Endodermal cell (in vitro differentiated cells): Measurements from ENCODE around the gene PTPRN2. TPM values are rescaled to one million over a fixed set of nuclear protein-coding genes. Genes with fewer than 3 reads are reported as not detected.

ENCODE experiments used
- DNase-seq: peaks from one replicate; pipeline ENCODE4 v3.0.0-alpha.2; 2017
- H3K27ac ChIP-seq: 2 replicates; pipeline ENCODE4 v1.5.1; 2013; ENCODE audit warnings: mild to moderate bottlenecking, low read depth, low read length, moderate library complexity
- H3K27me3 ChIP-seq: 2 replicates; pipeline ENCODE4 v1.6.1; 2013; ENCODE audit warnings: mild to moderate bottlenecking, low read length, moderate library complexity; ENCODE audit not compliant: insufficient read depth, control insufficient read depth, poor library complexity, severe bottlenecking
- H3K36me3 ChIP-seq: 2 replicates; pipeline ENCODE4 v1.7.0; 2013; ENCODE audit warnings: mild to moderate bottlenecking, low read length, moderate library complexity; ENCODE audit not compliant: control insufficient read depth, insufficient read depth
- H3K4me1 ChIP-seq: one replicate; pipeline ENCODE4 v1.7.0; 2013; ENCODE audit warnings: low read length; ENCODE audit not compliant: control insufficient read depth, insufficient read depth
- H3K4me3 ChIP-seq: 2 replicates; pipeline ENCODE4 v1.5.1; 2013; ENCODE audit warnings: mild to moderate bottlenecking, low read length, moderate library complexity
- H3K9ac ChIP-seq: 2 replicates; pipeline ENCODE4 v1.6.1; 2013; ENCODE audit warnings: mild to moderate bottlenecking, low read length, moderate library complexity; ENCODE audit not compliant: poor library complexity, severe bottlenecking; ENCODE audit errors: extremely low read depth
- H3K9me3 ChIP-seq: 2 replicates; pipeline ENCODE4 v1.6.1; 2013; ENCODE audit warnings: mild to moderate bottlenecking, low read length, moderate library complexity; ENCODE audit not compliant: control insufficient read depth
- H3K27ac Mint-ChIP-seq: 2 replicates; pipeline ENCODE4 v1.8.0; 2020; ENCODE audit warnings: mixed read lengths
- H3K27me3 Mint-ChIP-seq: 2 replicates; pipeline ENCODE4 v1.8.0; 2021; ENCODE audit warnings: mild to moderate bottlenecking, mixed read lengths; ENCODE audit not compliant: insufficient read depth
- H3K36me3 Mint-ChIP-seq: 2 replicates; pipeline ENCODE4 v1.8.0; 2020; ENCODE audit warnings: low read depth, mixed read lengths
- H3K4me1 Mint-ChIP-seq: 2 replicates; pipeline ENCODE4 v1.8.0; 2020; ENCODE audit warnings: mixed read lengths
- H3K4me3 Mint-ChIP-seq: 2 replicates; pipeline ENCODE4 v1.8.0; 2020; ENCODE audit warnings: mild to moderate bottlenecking, moderate library complexity, mixed read lengths
- H3K9me3 Mint-ChIP-seq: 2 replicates; pipeline ENCODE4 v1.8.0; 2020; ENCODE audit warnings: mild to moderate bottlenecking, mixed read lengths
- WGBS, 2 experiments: methylation state at CpG; one replicate each; pipeline versions ENCODE4 v1.1.5 to v1.1.7; 2013; ENCODE audit warnings: missing lambda C conversion rate in 2 of 2, mixed read lengths in 1 of 2; ENCODE audit not compliant: insufficient coverage in 1 of 2, insufficient read length in 1 of 2; 5-methylcytosine and 5-hydroxymethylcytosine counted together
- total RNA-seq, 2 donors: library from RNA; stranded (reverse); fragmentation: NEBNext Ultra II Directional in 1 of 2; extraction: Animal tissue kit (Norgen Biotek cat#: 25700) in 1 of 2; gene quantifications; 2 replicates in 1 of 2; 3 replicates in 1 of 2; pipeline ENCODE4 v1.2.1, GENCODE V29; 2021
- TF ChIP-seq, protein P1 (sequence below): fragments of 200-600 bp; sonication (generic); conservative IDR thresholded peaks from 2 replicates; pipeline ENCODE4 v1.5.0; 2021; ENCODE audit warnings: antibody characterized with exemption, mild to moderate bottlenecking

Gene PTPRN2
- total RNA-seq, 2 donors from 2014 or later, result 0.69 to 1.2 TPM

DNA sequence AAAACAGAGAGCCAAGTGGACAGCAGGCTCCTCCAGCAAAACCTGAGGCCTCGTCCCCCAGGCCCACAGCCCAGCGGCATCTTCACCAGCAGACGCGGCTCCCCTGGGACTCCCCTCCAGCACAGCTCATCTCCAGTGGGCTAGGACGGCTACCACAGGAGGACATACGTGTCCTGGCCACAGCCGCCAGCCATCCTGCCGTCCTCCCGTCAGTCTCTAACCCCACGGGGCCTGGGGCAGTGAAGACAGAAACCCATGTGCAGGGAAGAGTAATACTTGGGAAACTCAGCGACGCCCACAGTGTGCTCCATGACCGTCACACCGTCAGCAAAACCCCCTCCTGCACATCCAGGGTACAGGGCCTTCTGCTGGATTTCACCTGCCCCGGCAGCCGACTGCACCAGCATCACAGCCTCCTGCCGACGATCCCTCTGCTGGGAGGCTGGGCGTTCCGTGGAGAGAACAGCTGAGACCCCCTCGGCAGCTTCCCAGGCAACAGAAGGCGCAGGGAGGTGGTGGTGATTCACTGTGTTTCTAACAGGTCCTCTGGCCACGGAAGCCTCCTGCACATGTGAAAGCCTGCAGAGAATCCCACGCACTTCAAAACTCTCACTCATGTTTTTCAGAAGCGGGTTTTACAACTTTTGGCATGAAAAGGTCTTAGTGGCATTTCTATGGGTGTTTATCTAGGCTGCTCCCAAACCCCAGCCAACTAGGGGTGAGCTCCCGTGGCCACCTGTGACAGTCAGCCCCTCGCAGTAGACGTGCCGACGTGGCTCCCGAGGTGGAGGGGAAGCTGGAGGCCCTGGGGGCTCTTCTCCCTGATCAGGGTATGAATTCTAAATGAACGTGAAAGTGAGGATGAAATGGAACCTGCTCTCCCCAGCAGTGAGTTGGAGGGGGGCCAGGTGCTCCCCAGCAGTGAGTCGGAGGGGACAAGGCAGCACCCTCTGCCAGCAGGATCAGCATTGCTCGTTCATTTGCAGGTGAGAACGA, 513.5 kb downstream of the PTPRN2 start:
- Histone ChIP-seq H3K4me1 (no peaks in the 10 kb centered on the region), H3K4me3 (no peak overlapping the region), H3K27ac (no peak overlapping the region), H3K9ac (no peak overlapping the region), H3K36me3 (no peaks in the 10 kb centered on the region), H3K27me3 (no peaks in the 10 kb centered on the region), H3K9me3 (peaks cover 77% of the 10 kb centered on the region)
- Mint-ChIP-seq H3K36me3 (peaks cover 2% of the 10 kb centered on the region), H3K27me3 (no peaks in the 10 kb centered on the region), H3K27ac (no peak overlapping the region), H3K9me3 (peaks cover 15% of the 10 kb centered on the region), H3K4me1 (no peaks in the 10 kb centered on the region), H3K4me3 (no peak overlapping the region)
- 80 to 87% methylated on average over 17 to 35 of the region's 35 CpGs for WGBS, 2 experiments
- TF ChIP-seq, protein P1, sequence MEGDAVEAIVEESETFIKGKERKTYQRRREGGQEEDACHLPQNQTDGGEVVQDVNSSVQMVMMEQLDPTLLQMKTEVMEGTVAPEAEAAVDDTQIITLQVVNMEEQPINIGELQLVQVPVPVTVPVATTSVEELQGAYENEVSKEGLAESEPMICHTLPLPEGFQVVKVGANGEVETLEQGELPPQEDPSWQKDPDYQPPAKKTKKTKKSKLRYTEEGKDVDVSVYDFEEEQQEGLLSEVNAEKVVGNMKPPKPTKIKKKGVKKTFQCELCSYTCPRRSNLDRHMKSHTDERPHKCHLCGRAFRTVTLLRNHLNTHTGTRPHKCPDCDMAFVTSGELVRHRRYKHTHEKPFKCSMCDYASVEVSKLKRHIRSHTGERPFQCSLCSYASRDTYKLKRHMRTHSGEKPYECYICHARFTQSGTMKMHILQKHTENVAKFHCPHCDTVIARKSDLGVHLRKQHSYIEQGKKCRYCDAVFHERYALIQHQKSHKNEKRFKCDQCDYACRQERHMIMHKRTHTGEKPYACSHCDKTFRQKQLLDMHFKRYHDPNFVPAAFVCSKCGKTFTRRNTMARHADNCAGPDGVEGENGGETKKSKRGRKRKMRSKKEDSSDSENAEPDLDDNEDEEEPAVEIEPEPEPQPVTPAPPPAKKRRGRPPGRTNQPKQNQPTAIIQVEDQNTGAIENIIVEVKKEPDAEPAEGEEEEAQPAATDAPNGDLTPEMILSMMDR, result no peak
- no peak for DNase-seq

DNA sequence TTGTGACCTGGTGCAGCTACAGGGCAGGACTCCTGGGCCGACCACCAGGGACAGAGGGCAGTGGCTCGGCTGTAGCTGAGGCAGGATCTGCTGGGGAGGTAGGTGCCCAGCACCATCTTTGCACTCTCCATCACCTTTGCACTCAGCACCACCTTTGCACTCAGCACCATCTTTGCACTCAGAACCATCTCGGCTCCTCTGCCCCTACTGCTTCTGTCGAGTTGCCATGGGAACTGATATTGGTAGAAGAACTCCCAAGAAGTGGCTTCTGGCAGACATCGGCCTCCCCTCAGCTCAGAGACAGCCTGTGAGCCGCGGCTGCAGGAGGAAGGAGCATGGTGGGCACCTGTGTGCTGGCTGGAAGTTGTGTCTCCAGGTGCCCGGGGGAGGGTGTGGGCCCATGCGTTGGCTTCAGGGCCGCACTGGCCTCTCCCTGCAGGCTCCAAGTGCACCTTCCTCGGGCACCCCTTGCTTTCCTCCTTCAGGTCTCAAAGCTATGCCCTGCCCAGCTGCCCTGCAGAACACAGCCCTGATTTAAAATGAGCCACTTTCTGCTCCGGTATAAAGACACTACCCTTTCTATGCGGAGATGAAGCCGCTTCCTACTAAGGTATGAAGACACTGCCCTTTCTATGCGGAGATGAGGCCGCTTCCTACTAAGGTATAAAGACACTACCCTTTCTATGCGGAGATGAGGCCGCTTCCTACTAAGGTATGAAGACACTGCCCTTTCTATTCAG, 514.5 kb downstream of the PTPRN2 start:
- no peaks in the 10 kb centered on the region for H3K4me1 ChIP-seq
- no peak overlapping the region for H3K9ac ChIP-seq
- H3K4me3 Mint-ChIP-seq, result no peak overlapping the region
- no peak overlapping the region for H3K27ac ChIP-seq
- TF ChIP-seq, protein P1, result no peak
- H3K27me3 Mint-ChIP-seq, result no peaks in the 10 kb centered on the region
- no peaks in the 10 kb centered on the region for H3K36me3 ChIP-seq
- H3K4me3 ChIP-seq, result no peak overlapping the region
- no peaks in the 10 kb centered on the region for H3K27me3 ChIP-seq
- WGBS, 2 experiments, result 86 to 87% methylated on average over 7 to 18 of the region's 18 CpGs
- H3K36me3 Mint-ChIP-seq, result peaks cover 2% of the 10 kb centered on the region
- H3K27ac Mint-ChIP-seq, result no peak overlapping the region
- peaks cover 77% of the 10 kb centered on the region for H3K9me3 ChIP-seq
- no peaks in the 10 kb centered on the region for H3K4me1 Mint-ChIP-seq
- peaks cover 15% of the 10 kb centered on the region for H3K9me3 Mint-ChIP-seq
- DNase-seq, result no peak

DNA sequence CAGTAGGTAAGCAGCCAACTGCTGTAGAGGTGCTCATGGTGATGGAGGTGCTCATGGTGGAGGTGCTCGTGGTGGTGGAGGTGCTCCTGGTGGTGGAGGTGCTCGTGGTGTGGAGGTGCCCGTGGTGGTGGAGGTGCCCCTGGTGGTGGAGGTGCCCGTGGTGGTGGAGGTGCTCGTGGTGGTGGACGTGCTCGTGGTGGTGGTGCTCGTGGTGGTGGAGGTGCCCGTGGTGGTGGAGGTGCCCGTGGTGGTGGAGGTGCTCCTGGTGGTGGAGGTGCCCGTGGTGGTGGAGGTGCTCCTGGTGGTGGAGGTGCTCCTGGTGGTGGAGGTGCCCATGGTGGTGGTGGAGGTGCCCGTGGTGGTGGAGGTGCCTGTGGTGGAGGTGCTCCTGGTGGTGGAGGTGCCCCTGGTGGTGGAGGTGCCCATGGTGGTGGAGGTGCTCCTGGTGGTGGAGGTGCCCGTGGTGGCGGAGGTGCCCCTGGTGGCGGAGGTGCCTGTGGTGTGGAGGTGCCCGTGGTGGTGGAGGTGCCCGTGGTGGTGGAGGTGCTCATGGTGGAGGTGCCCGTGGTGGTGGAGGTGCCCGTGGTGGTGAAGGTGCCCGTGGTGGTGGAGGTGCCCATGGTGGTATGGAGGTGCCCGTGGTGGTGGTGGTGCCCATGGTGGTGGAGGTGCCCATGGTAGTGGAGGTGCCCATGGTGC, 517.3 kb downstream of the PTPRN2 start:
- Histone ChIP-seq H3K9me3 (peaks cover 77% of the 10 kb centered on the region), H3K27me3 (no peaks in the 10 kb centered on the region), H3K4me1 (no peaks in the 10 kb centered on the region), H3K27ac (no peak overlapping the region), H3K4me3 (no peak overlapping the region), H3K9ac (no peak overlapping the region), H3K36me3 (no peaks in the 10 kb centered on the region)
- TF ChIP-seq, protein P1, result no peak
- Mint-ChIP-seq H3K27me3 (no peaks in the 10 kb centered on the region), H3K4me3 (no peak overlapping the region), H3K36me3 (peaks cover 2% of the 10 kb centered on the region), H3K4me1 (no peaks in the 10 kb centered on the region), H3K27ac (no peak overlapping the region), H3K9me3 (peaks cover 15% of the 10 kb centered on the region)
- DNase-seq, result no peak
- WGBS, 2 experiments, result 89% methylated on average over 16 of the region's 21 CpGs; no CpG with 5 or more reads in 1 of the 2 experiments
